ENCODE measurements around the gene ERP44. TPM values are rescaled to one million over a fixed set of nuclear protein-coding genes. Genes with fewer than 3 reads are reported as not detected.

The ERP44 gene
- total and polyA plus RNA-seq, 10 donors, result 9.5 to 21.4 (median 17.2) TPM

DNA sequence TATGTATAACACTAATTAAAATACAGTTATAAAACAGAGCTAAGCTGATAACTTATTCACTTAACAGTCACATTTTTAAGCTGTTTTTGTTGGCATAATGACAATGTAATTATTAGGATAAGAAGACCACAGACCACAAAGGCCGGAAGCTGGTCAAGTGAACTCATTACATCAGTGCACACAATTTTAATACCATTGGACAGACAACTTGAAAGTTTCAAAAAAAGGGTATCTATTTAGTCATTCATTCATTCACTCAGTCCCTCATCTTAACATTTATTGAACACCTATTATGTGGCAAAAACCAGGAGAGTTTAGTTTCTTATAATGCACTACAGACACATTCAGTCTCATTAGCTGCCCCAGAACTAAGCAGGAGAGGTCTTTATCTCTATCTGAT is 11.6 kb downstream of the ERP44 start:
- TF ChIP-seq POLR2A (IDR thresholded peaks at IDR 0.05) (no peak), POLR2AphosphoS5 (IDR thresholded peaks at IDR 0.05) (no peak)
- TF ChIP-seq, protein P1, sequence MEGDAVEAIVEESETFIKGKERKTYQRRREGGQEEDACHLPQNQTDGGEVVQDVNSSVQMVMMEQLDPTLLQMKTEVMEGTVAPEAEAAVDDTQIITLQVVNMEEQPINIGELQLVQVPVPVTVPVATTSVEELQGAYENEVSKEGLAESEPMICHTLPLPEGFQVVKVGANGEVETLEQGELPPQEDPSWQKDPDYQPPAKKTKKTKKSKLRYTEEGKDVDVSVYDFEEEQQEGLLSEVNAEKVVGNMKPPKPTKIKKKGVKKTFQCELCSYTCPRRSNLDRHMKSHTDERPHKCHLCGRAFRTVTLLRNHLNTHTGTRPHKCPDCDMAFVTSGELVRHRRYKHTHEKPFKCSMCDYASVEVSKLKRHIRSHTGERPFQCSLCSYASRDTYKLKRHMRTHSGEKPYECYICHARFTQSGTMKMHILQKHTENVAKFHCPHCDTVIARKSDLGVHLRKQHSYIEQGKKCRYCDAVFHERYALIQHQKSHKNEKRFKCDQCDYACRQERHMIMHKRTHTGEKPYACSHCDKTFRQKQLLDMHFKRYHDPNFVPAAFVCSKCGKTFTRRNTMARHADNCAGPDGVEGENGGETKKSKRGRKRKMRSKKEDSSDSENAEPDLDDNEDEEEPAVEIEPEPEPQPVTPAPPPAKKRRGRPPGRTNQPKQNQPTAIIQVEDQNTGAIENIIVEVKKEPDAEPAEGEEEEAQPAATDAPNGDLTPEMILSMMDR (IDR thresholded peaks at IDR 0.05 in 8 of 11, conservative IDR thresholded peaks at IDR 0.05 in 3 of 11), result no peak
- no peak overlapping the region for H3K27ac ChIP-seq
- intact Hi-C loops (cut with DNase I; ENCODE audit: low total_unique reads), result loop anchor here (10.0 kb wide), 1 partner anchor 52 kb away; no protein-coding TSS in a partner anchor
- no peak for DNase-seq
- peaks cover 27 to 98% (median 83%) of the 10 kb centered on the region in 6 donors for H3K4me1 ChIP-seq
- H3K4me3 ChIP-seq, result no peak overlapping the region
- WGBS, 5 donors, result 31 to 79% (median 55%) methylated on average over 1 of the region's 1 CpG
- no peaks in the 10 kb centered on the region for H3K36me3 ChIP-seq
- no peaks in the 10 kb centered on the region for H3K27me3 ChIP-seq (replicated peaks in 1 of 7)
- no peaks in the 10 kb centered on the region for H3K9me3 ChIP-seq

DNA sequence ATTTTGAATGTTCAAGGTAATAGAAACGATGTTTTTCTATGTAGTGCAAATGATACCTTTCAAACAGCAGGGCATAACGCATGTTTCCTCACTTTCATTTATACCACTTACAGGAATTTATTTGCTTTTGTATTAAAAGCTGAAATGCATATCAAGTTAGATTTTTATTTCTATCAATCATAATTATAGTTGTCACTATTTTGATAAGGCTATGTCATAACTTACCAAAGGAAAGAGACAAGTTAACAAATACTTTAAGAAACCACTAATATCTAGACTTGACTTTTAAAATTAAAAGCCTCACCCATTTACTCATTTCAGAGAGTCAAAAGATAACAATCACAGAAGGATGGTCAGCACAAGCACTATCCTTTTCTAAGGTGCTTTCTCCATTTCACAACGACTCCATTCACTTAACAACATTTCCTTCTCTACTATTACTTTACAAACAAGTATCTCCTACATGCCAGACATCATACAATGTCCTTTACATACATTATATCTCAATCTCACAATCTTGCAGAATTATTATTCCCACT is 12.6 kb downstream of the ERP44 start:
- no peak for DNase-seq
- H3K9me3 ChIP-seq, result no peaks in the 10 kb centered on the region
- H3K4me3 ChIP-seq, result no peak overlapping the region
- H3K27ac ChIP-seq, result no peak overlapping the region
- WGBS, 5 donors, result 71 to 85% (median 81%) methylated on average over 3 of the region's 3 CpGs
- TF ChIP-seq POLR2A (IDR thresholded peaks at IDR 0.05), result no peak
- TF ChIP-seq, protein P1 (IDR thresholded peaks at IDR 0.05 in 8 of 11, conservative IDR thresholded peaks at IDR 0.05 in 3 of 11), result no peak
- no peak for TF ChIP-seq POLR2AphosphoS5 (IDR thresholded peaks at IDR 0.05)
- H3K4me1 ChIP-seq, result peaks cover 29 to 98% (median 86%) of the 10 kb centered on the region in 6 donors
- intact Hi-C loops (cut with DNase I; ENCODE audit: low total_unique reads), result loop anchor here (10.0 kb wide), 1 partner anchor 51 kb away; no protein-coding TSS in a partner anchor
- H3K36me3 ChIP-seq, result no peaks in the 10 kb centered on the region
- no peaks in the 10 kb centered on the region for H3K27me3 ChIP-seq (replicated peaks in 1 of 7)

DNA sequence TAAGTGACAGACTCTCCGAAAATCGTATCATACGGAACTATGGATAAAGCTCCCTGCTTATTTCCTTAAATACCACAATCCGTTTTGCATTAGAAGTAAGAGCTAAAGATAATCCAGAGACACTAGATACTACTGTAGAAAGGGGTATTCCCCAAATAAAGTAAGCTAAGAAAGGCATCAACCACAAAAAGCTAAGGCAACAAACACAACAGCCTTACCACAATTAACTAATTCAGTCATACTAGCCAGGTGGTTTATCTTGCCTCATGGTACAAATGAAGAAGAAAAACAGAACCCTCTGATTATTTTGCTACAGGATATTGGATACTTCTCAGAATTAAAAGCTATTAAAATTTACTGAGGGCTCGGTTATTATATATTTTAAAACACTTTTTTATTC is 14.1 kb downstream of the ERP44 start:
- WGBS, 5 donors, result 61 to 80% (median 67%) methylated on average over 5 of the region's 5 CpGs
- no peak for TF ChIP-seq POLR2A (IDR thresholded peaks at IDR 0.05)
- TF ChIP-seq, protein P1 (IDR thresholded peaks at IDR 0.05 in 8 of 11, conservative IDR thresholded peaks at IDR 0.05 in 3 of 11), result no peak
- no peak for TF ChIP-seq POLR2AphosphoS5 (IDR thresholded peaks at IDR 0.05)
- H3K4me3 ChIP-seq, result peak overlapping the region in 2 of 8 donors; percentile 4 to 45
- H3K9me3 ChIP-seq, result no peaks in the 10 kb centered on the region
- intact Hi-C loops (cut with DNase I; ENCODE audit: low total_unique reads), result loop anchor here (10.0 kb wide), 1 partner anchor 50 kb away; no protein-coding TSS in a partner anchor
- peak overlapping the region in 4 of 8 donors; percentile 3 to 69 (median 62) for H3K27ac ChIP-seq
- H3K4me1 ChIP-seq, result peaks cover 37 to 100% (median 95%) of the 10 kb centered on the region in 6 donors
- H3K36me3 ChIP-seq, result no peaks in the 10 kb centered on the region
- H3K27me3 ChIP-seq (replicated peaks in 1 of 7), result no peaks in the 10 kb centered on the region
- DNase-seq, result no peak

DNA sequence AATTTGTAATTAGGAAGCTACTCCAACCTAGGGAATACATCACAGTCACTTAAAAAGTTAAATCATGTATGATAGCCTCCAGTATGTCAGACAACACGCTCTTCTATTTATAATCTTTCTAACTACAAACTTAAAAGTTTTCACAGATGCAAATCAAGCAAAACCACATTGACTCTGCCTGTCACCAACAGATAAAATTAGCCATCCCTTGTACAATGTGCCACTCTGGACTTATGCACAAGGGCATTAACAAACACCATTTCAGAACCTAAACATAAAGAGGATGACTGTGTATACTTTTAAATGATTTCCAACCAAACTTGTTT is 14.7 kb downstream of the ERP44 start:
- Histone ChIP-seq H3K27ac (peak overlapping the region in 5 of 8 donors; percentile 54 to 69 (median 60)), H3K4me3 (peak overlapping the region in 3 of 8 donors; percentile 4 to 45 (median 4)), H3K4me1 (peaks cover 37 to 99% (median 95%) of the 10 kb centered on the region in 6 donors), H3K36me3 (no peaks in the 10 kb centered on the region), H3K27me3 (replicated peaks in 1 of 7) (no peaks in the 10 kb centered on the region), H3K9me3 (no peaks in the 10 kb centered on the region)
- intact Hi-C loops (cut with DNase I; ENCODE audit: low total_unique reads), result loop anchor here (10.0 kb wide), 1 partner anchor 49 kb away; no protein-coding TSS in a partner anchor
- no peak for DNase-seq
- 38 to 60% (median 54%) methylated on average over 1 of the region's 1 CpG for WGBS, 5 donors
- TF ChIP-seq, protein P1 (IDR thresholded peaks at IDR 0.05 in 8 of 11, conservative IDR thresholded peaks at IDR 0.05 in 3 of 11), result no peak
- no peak for TF ChIP-seq POLR2A (IDR thresholded peaks at IDR 0.05)
